ENCODE results near the gene HOOK2. TPM values are rescaled to one million over a fixed set of nuclear protein-coding genes. Genes with fewer than 3 reads are reported as not detected.

The HOOK2 gene
- total RNA-seq, 1 donor from 2014 or later = 27.9 TPM

DNA sequence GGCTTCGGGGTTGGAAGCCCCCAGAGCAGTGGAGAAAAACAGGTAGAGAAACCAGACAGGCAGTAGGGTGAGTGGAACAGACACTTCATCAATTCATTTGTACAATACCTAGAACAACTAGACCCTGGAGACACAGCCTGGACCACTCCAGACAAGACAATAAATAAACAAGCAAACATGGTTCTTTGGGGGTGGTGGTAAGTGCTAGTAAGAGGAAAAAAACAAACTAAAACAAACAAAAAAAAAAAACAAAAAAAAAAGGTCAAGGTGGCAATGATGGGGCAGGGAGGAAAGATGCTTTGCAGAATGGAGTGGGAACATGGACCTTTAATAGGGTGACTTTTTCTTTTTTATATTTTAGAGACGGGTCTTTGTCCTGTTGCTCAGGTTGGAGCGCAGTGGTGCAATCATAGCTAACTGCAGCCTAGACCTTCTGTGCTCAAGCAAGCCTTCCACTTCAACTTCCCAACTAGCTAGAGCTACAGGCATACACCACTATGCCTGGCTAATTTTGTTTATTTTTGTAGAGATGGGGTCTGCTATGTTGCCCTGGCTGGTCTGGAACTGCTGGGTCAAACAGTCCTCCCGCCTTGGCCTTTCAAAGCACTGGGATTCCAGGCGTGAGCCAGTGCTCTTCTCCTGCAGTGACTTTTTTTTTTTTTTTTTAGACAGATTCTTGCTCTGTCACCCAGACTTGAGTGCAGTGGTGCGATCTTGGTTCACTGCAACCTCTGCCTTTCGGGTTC, 19.0 kb upstream of the HOOK2 start:
- Mint-ChIP-seq H3K27me3 (ENCODE audit: low read depth) (peaks cover 18% of the 10 kb centered on the region), H3K4me1 (peaks cover 36% of the 10 kb centered on the region), H3K4me3 (peak overlapping the region; percentile 84), H3K9me3 (no peaks in the 10 kb centered on the region), H3K36me3 (ENCODE audit: low read depth) (no peaks in the 10 kb centered on the region), H3K27ac (ENCODE audit: unreplicated experiment) (no peak overlapping the region)
- DNase-seq (ENCODE audit: low read depth, low spot score) = no peak
- no peak for TF ChIP-seq CTCF (conservative IDR thresholded peaks at IDR 0.05)

GRCh38 chr19:12793290-12794195, 18.2 kb upstream of the HOOK2 start:
- H3K27ac Mint-ChIP-seq (ENCODE audit: unreplicated experiment) = no peak overlapping the region
- peak overlapping the region; percentile 94 for H3K4me3 Mint-ChIP-seq
- DNase-seq (ENCODE audit: low read depth, low spot score) = peak; percentile 81
- H3K36me3 Mint-ChIP-seq (ENCODE audit: low read depth) = no peaks in the 10 kb centered on the region
- H3K4me1 Mint-ChIP-seq = peaks cover 44% of the 10 kb centered on the region
- TF ChIP-seq CTCF (conservative IDR thresholded peaks at IDR 0.05) = no peak
- H3K27me3 Mint-ChIP-seq (ENCODE audit: low read depth) = peaks cover 18% of the 10 kb centered on the region
- no peaks in the 10 kb centered on the region for H3K9me3 Mint-ChIP-seq

DNA sequence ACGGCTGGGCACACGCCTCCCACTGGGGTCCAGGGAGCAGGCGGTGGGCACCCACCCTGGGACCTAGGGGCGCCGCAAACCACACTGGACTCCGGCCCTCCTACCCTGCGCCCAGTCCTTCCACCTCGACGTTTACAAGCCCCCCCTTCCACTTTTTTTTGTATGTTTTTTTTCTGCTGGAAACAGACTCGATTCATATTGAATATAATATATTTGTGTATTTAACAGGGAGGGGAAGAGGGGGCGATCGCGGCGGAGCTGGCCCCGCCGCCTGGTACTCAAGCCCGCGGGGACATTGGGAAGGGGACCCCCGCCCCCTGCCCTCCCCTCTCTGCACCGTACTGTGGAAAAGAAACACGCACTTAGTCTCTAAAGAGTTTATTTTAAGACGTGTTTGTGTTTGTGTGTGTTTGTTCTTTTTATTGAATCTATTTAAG, 17.5 kb upstream of the HOOK2 start:
- Mint-ChIP-seq H3K36me3 (ENCODE audit: low read depth) (no peaks in the 10 kb centered on the region), H3K4me1 (peaks cover 51% of the 10 kb centered on the region), H3K4me3 (peak overlapping the region; percentile 94), H3K9me3 (no peaks in the 10 kb centered on the region), H3K27me3 (ENCODE audit: low read depth) (peaks cover 18% of the 10 kb centered on the region), H3K27ac (ENCODE audit: unreplicated experiment) (peak overlapping the region; percentile 27)
- DNase-seq (ENCODE audit: low read depth, low spot score) = no peak
- no peak for TF ChIP-seq CTCF (conservative IDR thresholded peaks at IDR 0.05)

DNA sequence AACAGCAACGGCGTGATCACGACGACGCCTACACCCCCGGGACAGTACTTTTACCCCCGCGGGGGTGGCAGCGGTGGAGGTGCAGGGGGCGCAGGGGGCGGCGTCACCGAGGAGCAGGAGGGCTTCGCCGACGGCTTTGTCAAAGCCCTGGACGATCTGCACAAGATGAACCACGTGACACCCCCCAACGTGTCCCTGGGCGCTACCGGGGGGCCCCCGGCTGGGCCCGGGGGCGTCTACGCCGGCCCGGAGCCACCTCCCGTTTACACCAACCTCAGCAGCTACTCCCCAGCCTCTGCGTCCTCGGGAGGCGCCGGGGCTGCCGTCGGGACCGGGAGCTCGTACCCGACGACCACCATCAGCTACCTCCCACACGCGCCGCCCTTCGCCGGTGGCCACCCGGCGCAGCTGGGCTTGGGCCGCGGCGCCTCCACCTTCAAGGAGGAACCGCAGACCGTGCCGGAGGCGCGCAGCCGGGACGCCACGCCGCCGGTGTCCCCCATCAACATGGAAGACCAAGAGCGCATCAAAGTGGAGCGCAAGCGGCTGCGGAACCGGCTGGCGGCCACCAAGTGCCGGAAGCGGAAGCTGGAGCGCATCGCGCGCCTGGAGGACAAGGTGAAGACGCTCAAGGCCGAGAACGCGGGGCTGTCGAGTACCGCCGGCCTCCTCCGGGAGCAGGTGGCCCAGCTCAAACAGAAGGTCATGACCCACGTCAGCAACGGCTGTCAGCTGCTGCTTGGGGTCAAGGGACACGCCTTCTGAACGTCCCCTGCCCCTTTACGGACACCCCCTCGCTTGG, 16.9 kb upstream of the HOOK2 start:
- H3K4me3 Mint-ChIP-seq = peak overlapping the region; percentile 94
- no peak for TF ChIP-seq CTCF (conservative IDR thresholded peaks at IDR 0.05)
- peak; percentile 58 for DNase-seq (ENCODE audit: low read depth, low spot score)
- H3K4me1 Mint-ChIP-seq = peaks cover 51% of the 10 kb centered on the region
- peak overlapping the region; percentile 90 for H3K27ac Mint-ChIP-seq (ENCODE audit: unreplicated experiment)
- no peaks in the 10 kb centered on the region for H3K36me3 Mint-ChIP-seq (ENCODE audit: low read depth)
- no peaks in the 10 kb centered on the region for H3K9me3 Mint-ChIP-seq
- H3K27me3 Mint-ChIP-seq (ENCODE audit: low read depth) = peaks cover 18% of the 10 kb centered on the region

Data from neural crest cell (in vitro differentiated cells).